Measurements from ENCODE around the gene ENOSF1. TPM values are rescaled to one million over a fixed set of nuclear protein-coding genes. Genes with fewer than 3 reads are reported as not detected.

ENOSF1 gene
- total and polyA plus RNA-seq, 10 of the 15 experiments (the other 5 are each of a cell fraction or from before 2014, with no cell fraction given), result 12.5 to 43.3 (median 29.5) TPM

- no peak overlapping the region for H3K9ac ChIP-seq (ENCODE audit: control insufficient read depth, insufficient read depth, low read length)
- DNase-seq (ENCODE audit: low read depth, low spot score), result no peak
- ChIA-PET CTCF (interaction anchor here (1.0 kb wide), 1 partner anchor 138 kb away, joined by 3 read pairs; no protein-coding TSS in a partner anchor), SMC1A (ENCODE audit: uncharacterized antibody, unreplicated experiment) (interaction anchor here (0.8 kb wide), 1 partner anchor 69 kb away, joined by 3 read pairs; no protein-coding TSS in a partner anchor), RAD21 (ENCODE audit: unreplicated experiment) (interaction anchor here (1.8 kb wide), 1 partner anchor 69 kb away, joined by 4 read pairs; no protein-coding TSS in a partner anchor), POLR2A (no interaction called here)
- H3K79me2 ChIP-seq (ENCODE audit: control insufficient read depth, insufficient read depth, low read length), result no peaks in the 10 kb centered on the region
- H3K27ac ChIP-seq (ENCODE audit: control insufficient read depth, insufficient read depth), result no peak overlapping the region
- no peaks in the 10 kb centered on the region for H4K20me1 ChIP-seq (ENCODE audit: control insufficient read depth, insufficient read depth)
- H3K27me3 ChIP-seq (replicated peaks in 1 of 2; ENCODE audit: control insufficient read depth in 2 of 2, insufficient read depth in 2 of 2, low read length in 1 of 2), result no peaks in the 10 kb centered on the region
- in situ Hi-C loops (cut with MboI) (no loop called here), intact Hi-C loops (cut with micrococcal nuclease; ENCODE audit: unreplicated experiment) (no loop called here)
- WGBS (ENCODE audit: insufficient coverage, insufficient replicate concordance, low lambda C conversion rate, missing lambda C conversion rate), result 92% methylated on average over 6 of the region's 6 CpGs
- no peak overlapping the region for H3K4me3 ChIP-seq
- FAIRE-seq, result no peak
- no peak overlapping the region for H3K4me2 ChIP-seq (ENCODE audit: control insufficient read depth, insufficient read depth)
- no peaks in the 10 kb centered on the region for H3K9me3 ChIP-seq (replicated peaks; ENCODE audit: control insufficient read depth, insufficient read depth, low read length)
- no peaks in the 10 kb centered on the region for H3K4me1 ChIP-seq (ENCODE audit: control insufficient read depth, insufficient read depth, low read length)
- H3K36me3 ChIP-seq (ENCODE audit: control insufficient read depth in 2 of 2, insufficient read depth in 2 of 2, low read length in 1 of 2), result peaks cover 0 to 4% of the 10 kb centered on the region in 2 experiments; a peak in 1 of 4 replicates
- no peak overlapping the region for H2AFZ ChIP-seq (ENCODE audit: control insufficient read depth, low read depth, low read length)
- no TSS peak for BruUV-seq (replicated peaks)
- ATAC-seq, result no peak
- TF ChIP-seq CREB1 (IDR thresholded peaks at IDR 0.05; ENCODE audit: low read depth), result no peak
- no peak for TF ChIP-seq SMAD1 (IDR thresholded peaks at IDR 0.05; ENCODE audit: low read depth, partially characterized antibody)
- no peak for TF ChIP-seq HDGF (IDR thresholded peaks at IDR 0.05)
- TF ChIP-seq, protein P1, sequence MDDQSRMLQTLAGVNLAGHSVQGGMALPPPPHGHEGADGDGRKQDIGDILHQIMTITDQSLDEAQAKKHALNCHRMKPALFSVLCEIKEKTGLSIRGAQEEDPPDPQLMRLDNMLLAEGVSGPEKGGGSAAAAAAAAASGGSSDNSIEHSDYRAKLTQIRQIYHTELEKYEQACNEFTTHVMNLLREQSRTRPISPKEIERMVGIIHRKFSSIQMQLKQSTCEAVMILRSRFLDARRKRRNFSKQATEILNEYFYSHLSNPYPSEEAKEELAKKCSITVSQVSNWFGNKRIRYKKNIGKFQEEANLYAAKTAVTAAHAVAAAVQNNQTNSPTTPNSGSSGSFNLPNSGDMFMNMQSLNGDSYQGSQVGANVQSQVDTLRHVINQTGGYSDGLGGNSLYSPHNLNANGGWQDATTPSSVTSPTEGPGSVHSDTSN (IDR thresholded peaks at IDR 0.05; ENCODE audit: insufficient replicate concordance, low read depth, low read length), result no peak
- TF ChIP-seq RAD51 (IDR thresholded peaks at IDR 0.05), result no peak
- no peak for TF ChIP-seq SP1 (IDR thresholded peaks at IDR 0.05; ENCODE audit: low read depth, low read length)
- no peak for TF ChIP-seq ZSCAN29 (IDR thresholded peaks at IDR 0.05)
- TF ChIP-seq TCF12 (IDR thresholded peaks at IDR 0.05; ENCODE audit: low read depth, low read length), result no peak
- TF ChIP-seq SMC3 (IDR thresholded peaks at IDR 0.05; ENCODE audit: borderline replicate concordance, low read length), result no peak
- TF ChIP-seq MYB (IDR thresholded peaks at IDR 0.05; ENCODE audit: borderline replicate concordance, low read depth, low read length), result no peak
- TF ChIP-seq, protein P2, sequence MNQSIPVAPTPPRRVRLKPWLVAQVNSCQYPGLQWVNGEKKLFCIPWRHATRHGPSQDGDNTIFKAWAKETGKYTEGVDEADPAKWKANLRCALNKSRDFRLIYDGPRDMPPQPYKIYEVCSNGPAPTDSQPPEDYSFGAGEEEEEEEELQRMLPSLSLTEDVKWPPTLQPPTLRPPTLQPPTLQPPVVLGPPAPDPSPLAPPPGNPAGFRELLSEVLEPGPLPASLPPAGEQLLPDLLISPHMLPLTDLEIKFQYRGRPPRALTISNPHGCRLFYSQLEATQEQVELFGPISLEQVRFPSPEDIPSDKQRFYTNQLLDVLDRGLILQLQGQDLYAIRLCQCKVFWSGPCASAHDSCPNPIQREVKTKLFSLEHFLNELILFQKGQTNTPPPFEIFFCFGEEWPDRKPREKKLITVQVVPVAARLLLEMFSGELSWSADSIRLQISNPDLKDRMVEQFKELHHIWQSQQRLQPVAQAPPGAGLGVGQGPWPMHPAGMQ (IDR thresholded peaks at IDR 0.05; ENCODE audit: borderline replicate concordance), result no peak
- TF ChIP-seq, protein P3, sequence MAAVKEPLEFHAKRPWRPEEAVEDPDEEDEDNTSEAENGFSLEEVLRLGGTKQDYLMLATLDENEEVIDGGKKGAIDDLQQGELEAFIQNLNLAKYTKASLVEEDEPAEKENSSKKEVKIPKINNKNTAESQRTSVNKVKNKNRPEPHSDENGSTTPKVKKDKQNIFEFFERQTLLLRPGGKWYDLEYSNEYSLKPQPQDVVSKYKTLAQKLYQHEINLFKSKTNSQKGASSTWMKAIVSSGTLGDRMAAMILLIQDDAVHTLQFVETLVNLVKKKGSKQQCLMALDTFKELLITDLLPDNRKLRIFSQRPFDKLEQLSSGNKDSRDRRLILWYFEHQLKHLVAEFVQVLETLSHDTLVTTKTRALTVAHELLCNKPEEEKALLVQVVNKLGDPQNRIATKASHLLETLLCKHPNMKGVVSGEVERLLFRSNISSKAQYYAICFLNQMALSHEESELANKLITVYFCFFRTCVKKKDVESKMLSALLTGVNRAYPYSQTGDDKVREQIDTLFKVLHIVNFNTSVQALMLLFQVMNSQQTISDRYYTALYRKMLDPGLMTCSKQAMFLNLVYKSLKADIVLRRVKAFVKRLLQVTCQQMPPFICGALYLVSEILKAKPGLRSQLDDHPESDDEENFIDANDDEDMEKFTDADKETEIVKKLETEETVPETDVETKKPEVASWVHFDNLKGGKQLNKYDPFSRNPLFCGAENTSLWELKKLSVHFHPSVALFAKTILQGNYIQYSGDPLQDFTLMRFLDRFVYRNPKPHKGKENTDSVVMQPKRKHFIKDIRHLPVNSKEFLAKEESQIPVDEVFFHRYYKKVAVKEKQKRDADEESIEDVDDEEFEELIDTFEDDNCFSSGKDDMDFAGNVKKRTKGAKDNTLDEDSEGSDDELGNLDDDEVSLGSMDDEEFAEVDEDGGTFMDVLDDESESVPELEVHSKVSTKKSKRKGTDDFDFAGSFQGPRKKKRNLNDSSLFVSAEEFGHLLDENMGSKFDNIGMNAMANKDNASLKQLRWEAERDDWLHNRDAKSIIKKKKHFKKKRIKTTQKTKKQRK (IDR thresholded peaks at IDR 0.05; ENCODE audit: low read depth, low read length), result no peak
- TF ChIP-seq, protein P4, sequence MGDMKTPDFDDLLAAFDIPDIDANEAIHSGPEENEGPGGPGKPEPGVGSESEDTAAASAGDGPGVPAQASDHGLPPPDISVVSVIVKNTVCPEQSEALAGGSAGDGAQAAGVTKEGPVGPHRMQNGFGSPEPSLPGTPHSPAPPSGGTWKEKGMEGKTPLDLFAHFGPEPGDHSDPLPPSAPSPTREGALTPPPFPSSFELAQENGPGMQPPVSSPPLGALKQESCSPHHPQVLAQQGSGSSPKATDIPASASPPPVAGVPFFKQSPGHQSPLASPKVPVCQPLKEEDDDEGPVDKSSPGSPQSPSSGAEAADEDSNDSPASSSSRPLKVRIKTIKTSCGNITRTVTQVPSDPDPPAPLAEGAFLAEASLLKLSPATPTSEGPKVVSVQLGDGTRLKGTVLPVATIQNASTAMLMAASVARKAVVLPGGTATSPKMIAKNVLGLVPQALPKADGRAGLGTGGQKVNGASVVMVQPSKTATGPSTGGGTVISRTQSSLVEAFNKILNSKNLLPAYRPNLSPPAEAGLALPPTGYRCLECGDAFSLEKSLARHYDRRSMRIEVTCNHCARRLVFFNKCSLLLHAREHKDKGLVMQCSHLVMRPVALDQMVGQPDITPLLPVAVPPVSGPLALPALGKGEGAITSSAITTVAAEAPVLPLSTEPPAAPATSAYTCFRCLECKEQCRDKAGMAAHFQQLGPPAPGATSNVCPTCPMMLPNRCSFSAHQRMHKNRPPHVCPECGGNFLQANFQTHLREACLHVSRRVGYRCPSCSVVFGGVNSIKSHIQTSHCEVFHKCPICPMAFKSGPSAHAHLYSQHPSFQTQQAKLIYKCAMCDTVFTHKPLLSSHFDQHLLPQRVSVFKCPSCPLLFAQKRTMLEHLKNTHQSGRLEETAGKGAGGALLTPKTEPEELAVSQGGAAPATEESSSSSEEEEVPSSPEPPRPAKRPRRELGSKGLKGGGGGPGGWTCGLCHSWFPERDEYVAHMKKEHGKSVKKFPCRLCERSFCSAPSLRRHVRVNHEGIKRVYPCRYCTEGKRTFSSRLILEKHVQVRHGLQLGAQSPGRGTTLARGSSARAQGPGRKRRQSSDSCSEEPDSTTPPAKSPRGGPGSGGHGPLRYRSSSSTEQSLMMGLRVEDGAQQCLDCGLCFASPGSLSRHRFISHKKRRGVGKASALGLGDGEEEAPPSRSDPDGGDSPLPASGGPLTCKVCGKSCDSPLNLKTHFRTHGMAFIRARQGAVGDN (IDR thresholded peaks at IDR 0.05), result no peak
- no peak for TF ChIP-seq SREBF2 (IDR thresholded peaks at IDR 0.05; ENCODE audit: low read length)
- no peak for TF ChIP-seq CREM (IDR thresholded peaks at IDR 0.05; ENCODE audit: low read depth)
These were observed 19.6 kb downstream of the ENOSF1 start for GRCh38 chr18:692824-693223.

All from GM12878 (cell line).